Osteocyte (in vitro differentiated cells): ENCODE results near the gene PPP2R5C. TPM values are rescaled to one million over a fixed set of nuclear protein-coding genes. Genes with fewer than 3 reads are reported as not detected.

Experiments
- DNase-seq: peaks from one replicate; pipeline ENCODE4 v3.0.0; 2021; ENCODE audit warnings: mixed read lengths; ENCODE audit not compliant: unreplicated experiment; ENCODE audit errors: extremely low spot score
- H3K27ac Mint-ChIP-seq: one replicate; pipeline ENCODE4 v1.8.0; 2021; ENCODE audit warnings: mild to moderate bottlenecking, mixed read lengths; ENCODE audit not compliant: unreplicated experiment
- H3K27me3 Mint-ChIP-seq: one replicate; pipeline ENCODE4 v1.8.0; 2021; ENCODE audit warnings: mixed read lengths; ENCODE audit not compliant: unreplicated experiment
- H3K36me3 Mint-ChIP-seq: one replicate; pipeline ENCODE4 v1.8.0; 2021; ENCODE audit warnings: mixed read lengths; ENCODE audit not compliant: unreplicated experiment
- H3K4me1 Mint-ChIP-seq: one replicate; pipeline ENCODE4 v1.8.0; 2021; ENCODE audit warnings: mixed read lengths; ENCODE audit not compliant: unreplicated experiment
- H3K4me3 Mint-ChIP-seq: one replicate; pipeline ENCODE4 v1.8.0; 2021; ENCODE audit warnings: mild to moderate bottlenecking, moderate library complexity, mixed read lengths; ENCODE audit not compliant: unreplicated experiment
- H3K9me3 Mint-ChIP-seq: one replicate; pipeline ENCODE4 v1.8.0; 2021; ENCODE audit warnings: mixed read lengths; ENCODE audit not compliant: unreplicated experiment
- total RNA-seq: library from RNA; stranded (reverse); gene quantifications from 2 replicates; pipeline ENCODE4 v1.2.1, GENCODE V29; 2021
- TF ChIP-seq, protein P1 (sequence below): fragments of 200-600 bp; sonication (generic); IDR thresholded peaks from 2 replicates; pipeline ENCODE4 v1.5.0; 2021; ENCODE audit warnings: antibody characterized with exemption, mild to moderate bottlenecking, moderate library complexity

The PPP2R5C gene
- total RNA-seq, 1 donor from 2014 or later, result 116 TPM

DNA sequence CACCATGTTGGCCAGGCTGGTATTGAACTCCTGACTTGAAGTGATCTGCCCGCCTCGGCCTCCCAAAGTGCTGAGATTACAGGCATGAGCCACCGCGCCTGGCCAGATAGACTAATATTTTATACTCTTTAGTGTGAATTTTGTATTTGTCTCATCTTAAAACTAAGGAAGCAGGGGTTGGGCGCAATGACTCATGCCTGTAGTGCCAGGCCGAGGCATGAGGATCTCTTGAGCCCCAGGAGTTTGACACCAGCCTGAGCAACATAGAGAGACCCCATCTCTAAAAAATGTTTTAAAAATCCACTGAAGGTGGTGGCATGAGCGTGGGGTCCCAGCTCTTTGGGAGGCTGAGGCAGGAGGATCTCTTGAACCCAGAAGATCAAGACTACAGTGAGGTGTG is 211.8 kb downstream of the PPP2R5C start:
- DNase-seq, result no peak
- H3K4me1 Mint-ChIP-seq, result peaks cover 54% of the 10 kb centered on the region
- peak overlapping the region; percentile 77 for H3K27ac Mint-ChIP-seq

DNA sequence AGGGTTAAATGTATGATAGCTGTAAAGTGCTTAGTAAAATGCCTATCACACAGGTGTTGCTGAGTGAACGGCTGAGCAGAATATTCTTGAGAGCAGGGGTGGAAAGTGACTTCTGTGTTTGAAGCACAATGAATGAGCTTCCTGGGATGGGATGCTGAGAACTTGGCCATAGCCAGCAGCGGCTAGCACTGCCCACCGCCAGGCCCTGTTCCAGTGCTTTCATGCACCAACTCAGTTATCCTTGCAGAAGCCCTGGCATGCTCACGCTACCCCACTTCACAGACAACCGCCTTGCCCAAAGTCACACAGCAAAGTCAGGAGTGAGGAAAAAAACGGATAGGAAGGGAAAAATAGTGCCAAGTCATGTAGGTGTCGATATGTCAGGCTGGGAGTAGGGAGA is 213.7 kb downstream of the PPP2R5C start:
- H3K27me3 Mint-ChIP-seq, result no peaks in the 10 kb centered on the region
- H3K27ac Mint-ChIP-seq, result peak overlapping the region; percentile 42
- H3K4me3 Mint-ChIP-seq, result no peak overlapping the region
- no peak for DNase-seq
- TF ChIP-seq, protein P1, sequence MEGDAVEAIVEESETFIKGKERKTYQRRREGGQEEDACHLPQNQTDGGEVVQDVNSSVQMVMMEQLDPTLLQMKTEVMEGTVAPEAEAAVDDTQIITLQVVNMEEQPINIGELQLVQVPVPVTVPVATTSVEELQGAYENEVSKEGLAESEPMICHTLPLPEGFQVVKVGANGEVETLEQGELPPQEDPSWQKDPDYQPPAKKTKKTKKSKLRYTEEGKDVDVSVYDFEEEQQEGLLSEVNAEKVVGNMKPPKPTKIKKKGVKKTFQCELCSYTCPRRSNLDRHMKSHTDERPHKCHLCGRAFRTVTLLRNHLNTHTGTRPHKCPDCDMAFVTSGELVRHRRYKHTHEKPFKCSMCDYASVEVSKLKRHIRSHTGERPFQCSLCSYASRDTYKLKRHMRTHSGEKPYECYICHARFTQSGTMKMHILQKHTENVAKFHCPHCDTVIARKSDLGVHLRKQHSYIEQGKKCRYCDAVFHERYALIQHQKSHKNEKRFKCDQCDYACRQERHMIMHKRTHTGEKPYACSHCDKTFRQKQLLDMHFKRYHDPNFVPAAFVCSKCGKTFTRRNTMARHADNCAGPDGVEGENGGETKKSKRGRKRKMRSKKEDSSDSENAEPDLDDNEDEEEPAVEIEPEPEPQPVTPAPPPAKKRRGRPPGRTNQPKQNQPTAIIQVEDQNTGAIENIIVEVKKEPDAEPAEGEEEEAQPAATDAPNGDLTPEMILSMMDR, result no peak
- H3K4me1 Mint-ChIP-seq, result peaks cover 46% of the 10 kb centered on the region
- peaks cover 31% of the 10 kb centered on the region for H3K36me3 Mint-ChIP-seq
- H3K9me3 Mint-ChIP-seq, result no peaks in the 10 kb centered on the region

More for the DNA sequence above, 211.8 kb downstream of the PPP2R5C start:
- TF ChIP-seq, protein P1, result no peak
- no peaks in the 10 kb centered on the region for H3K9me3 Mint-ChIP-seq
- no peaks in the 10 kb centered on the region for H3K27me3 Mint-ChIP-seq
- H3K4me3 Mint-ChIP-seq, result no peak overlapping the region
- peaks cover 26% of the 10 kb centered on the region for H3K36me3 Mint-ChIP-seq

Other genes starting within 250 kb of the PPP2R5C start
- gene DIO3, start 200.2 kb upstream of the PPP2R5C start, total RNA-seq, result 0.34 and 0.43 TPM in 2 replicates
- gene DYNC1H1, start 202.9 kb downstream of the PPP2R5C start, total RNA-seq, result 821 and 886 TPM in 2 replicates